Activated CD4-positive, CD25-positive, alpha-beta regulatory T cell treated with anti-CD3 and anti-CD28 coated beads, Interleukin-2, amount 50 U/mL, for 72 hours (primary cell): ENCODE data around the gene SRGAP1.

Source experiments
- DNase-seq: peaks from one replicate; pipeline ENCODE4 v3.0.0; 2021

Gene SRGAP1

DNA sequence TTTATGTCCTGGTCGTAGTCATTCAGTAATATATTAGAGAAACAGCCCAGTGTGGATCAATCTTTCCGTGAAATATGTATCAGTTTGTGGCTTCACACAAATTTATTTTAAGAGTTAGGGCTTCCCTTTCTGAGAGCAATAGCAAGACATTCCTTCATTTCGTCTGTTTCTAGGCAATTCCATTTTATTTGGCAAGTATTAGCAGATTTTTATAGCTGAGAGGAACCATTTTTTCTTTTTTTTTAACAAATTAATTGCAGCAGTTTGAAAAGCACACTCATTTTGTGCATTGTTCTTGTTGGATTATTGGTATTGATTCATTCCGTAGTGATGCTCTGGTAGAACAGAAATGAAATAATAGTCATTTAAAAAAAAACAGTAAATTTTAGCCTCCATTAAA is 132.9 kb downstream of the SRGAP1 start:
- no peak for DNase-seq

DNA sequence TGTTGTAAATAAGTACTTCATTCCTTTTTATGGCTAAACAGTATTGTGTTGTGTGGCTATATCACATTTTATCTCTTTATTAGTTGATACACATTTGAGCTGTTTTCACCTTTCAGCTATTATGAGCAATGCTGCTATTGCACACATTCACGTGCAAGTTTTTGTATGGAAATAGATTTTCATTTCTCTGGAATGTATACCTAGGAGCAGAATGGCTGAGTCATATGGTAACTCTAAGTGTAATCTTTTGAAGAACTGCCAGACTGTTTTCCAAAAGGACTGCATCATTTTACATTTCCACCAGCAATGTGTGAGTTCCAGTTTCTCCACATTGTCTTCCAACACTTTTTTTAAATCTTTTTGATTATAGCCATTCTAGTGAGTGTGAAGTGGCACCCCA is 134.0 kb downstream of the SRGAP1 start:
- no peak for DNase-seq

DNA sequence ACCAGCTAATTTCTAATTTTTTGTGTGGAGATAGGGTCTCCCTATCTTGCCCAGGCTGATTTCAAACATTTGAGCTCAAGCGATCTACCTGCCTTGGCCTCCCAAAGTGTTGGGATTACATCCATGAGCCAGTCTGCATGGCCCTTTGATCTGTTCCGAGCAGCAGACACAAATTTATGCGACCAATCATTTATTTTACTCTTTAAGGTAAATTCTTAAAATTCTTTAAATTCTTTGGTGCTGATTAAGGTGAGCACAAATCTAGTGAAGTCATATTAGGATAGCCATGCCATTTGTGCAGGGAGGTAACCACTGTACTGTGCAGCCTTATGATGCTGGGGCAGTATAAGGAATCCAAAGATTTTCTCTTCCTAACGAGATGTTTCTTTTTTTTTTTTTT is 135.7 kb downstream of the SRGAP1 start:
- no peak for DNase-seq

DNA sequence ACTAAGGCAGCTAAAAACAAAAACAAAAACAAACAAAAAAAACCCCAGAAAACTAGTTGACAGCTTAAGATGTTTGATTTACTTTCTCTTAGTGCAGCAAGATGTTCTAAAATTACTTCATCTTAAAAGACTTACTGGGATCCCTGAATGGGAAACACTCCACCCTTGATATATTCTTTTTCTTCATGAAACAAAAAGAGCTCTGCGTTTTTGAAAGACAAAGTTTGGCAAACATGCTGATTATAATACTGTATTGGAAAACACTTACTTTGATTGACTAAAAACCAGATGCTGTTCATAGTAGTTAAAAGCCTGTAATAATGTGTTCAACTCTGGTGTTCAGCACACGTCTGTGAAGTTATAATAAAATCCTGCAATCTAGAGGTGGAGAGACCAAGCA is 136.8 kb downstream of the SRGAP1 start:
- DNase-seq: no peak

DNA sequence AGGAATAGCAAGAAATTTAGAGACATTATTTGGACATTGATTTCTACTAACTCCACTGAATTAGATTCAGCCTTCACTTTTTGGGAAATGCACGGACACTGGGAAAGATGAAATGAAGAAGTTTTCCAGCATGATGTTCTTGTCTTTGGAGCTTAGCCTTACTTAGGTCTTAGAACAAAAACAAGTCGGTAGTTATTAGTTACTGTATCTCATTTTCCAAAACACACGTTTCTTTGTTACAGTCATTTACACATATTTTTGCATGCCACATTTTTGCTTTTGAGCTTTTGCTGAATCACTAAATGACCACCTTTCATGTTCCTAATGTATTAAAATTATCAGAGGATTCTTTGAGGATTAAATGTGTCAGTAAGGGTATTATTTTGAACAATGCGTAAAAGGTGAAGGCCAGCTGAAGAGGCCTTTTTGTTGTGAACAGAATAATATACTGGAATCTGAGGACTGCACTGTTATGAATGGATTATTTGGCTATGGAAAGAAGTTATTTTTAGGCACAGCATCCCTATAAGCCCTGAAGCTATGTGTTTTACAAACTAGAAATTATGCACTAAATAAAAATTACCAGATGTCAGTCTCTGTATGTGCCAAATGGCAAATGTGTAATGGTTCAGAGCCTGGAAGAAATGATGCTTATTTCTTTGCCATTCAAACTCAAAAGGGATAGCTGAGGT is 138.2 kb downstream of the SRGAP1 start:
- no peak for DNase-seq

DNA sequence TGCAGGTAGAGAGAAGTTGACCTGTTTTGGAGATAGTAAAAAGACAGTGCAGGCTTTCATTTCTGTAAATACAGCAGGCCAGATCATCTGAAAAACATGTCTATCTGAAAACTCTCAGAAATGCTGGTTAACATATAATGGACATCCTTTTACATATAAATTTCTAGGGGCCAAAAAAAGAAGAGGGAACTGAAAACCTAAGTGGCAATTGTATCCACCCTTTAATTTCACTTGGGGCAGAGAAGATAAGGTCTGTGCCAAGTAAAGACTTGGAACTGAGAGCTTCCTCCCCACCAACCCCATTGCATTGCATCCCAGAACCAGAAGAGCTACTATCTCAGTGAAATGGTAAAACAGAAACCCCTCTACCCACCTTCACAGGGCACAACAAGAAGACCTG is 141.0 kb downstream of the SRGAP1 start:
- no peak for DNase-seq

DNA sequence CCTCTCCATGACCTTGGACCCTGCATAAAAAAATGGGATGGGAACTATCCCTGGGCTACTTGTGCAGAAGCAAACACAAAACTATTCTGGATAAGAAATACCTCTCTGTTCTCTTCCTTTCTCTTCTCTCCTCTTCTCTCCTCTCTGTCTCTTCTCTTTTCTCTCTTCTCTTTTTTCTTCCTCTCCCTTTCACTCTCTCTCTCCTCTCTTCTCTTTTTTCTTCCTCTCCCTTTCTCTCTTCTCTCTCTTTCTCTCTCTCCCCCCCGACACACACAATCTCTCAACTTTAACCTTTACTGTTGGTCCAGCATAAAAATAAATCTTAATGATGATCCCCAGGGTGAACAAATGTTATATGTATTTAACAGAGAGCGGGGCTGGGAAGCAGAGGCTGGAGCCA is 141.4 kb downstream of the SRGAP1 start:
- DNase-seq: no peak

DNA sequence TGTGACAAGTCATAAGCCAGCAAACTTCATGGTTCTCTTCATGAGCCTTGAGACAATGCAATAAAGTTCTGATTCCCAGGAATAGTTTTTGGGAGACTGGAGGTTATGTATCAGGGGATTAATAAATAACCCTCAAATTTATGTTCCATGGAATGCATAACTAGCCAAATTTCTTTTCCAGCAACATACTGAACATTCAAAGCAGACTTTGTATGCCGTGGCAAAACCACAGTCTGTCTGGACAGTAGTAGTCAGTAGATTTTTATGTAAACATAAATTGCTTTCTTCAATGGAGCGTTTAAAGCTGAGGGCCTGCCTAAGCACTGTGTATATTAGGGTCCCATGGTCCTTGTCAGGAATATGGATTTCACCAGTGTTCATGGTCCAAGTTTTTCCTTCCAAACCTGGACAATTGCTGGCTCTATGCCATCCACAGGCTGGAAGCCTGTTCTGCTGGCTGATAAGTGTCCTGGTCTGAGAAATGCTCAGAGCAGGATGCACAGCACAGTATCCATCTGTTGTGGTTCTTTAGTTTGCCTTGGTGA is 144.9 kb downstream of the SRGAP1 start:
- no peak for DNase-seq

DNA sequence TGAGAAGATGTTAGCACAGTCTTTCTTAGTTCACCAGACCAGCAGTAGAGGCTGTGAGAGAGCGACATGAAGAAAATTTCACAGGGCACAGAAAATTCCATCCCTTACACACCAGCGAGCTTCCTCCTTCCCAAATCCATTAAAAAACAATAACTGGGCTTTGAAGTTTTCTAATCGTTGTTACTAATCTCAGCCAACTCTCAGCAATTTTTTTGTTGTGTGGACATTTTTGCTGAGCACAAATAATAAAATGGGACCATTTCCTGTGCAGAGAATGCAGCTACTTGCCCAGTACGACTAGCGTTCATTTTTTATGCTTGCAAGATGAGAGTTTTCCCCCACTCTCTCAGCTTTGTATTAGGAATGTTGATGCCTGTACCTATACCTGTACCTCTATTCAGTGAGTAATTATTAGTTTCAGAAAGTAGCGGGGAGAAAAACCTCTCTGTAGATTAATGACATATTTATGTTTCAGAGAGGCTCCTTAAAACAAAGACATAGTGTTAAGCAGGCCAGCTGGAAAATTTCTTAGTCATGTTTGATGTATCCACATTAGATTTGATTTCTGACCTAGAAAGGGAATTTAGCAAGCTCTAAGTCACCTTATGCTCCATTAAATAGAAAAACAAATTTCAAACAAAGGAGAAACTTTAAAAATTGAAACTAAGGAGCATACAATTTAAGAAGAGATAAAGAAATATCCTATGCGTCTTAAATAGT is 146.5 kb downstream of the SRGAP1 start:
- no peak for DNase-seq

DNA sequence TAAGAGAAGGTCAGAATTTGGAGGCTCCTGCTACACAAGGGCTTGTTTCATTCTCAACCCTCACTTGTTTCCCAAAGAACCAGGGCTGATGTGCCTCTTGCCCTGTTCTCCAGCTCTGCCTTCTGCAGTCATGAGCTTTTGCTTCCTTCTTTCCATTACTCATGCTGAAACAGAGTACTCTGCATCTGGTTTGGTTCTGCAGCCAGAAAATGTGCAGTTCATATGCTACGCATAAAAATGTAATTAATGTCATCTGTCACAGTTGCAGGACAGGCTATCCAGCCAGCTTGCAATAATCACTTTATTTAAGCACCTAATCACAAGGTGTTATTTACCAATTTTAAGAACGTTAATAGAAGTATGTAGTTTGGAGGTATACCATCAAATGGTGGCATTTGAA is 150.2 kb downstream of the SRGAP1 start:
- no peak for DNase-seq

DNA sequence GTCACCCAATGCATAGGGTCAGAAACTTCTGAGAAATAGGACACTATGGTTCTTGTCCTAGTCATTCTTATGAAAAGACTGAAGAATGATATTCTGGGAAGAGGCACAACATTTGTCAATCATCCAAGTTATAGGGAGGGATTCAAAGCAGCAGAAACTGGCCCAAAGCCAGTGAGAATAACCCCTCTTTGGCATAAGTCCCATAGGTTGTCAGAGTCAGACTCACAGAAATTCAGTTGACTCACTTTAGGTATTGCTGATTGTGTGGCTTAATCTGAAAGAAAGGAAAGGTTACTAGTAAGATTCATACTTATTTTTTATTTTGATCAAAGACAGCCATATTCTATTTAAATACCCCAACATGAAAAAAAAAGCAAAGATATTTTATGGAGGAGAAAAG is 151.0 kb downstream of the SRGAP1 start:
- DNase-seq: no peak

DNA sequence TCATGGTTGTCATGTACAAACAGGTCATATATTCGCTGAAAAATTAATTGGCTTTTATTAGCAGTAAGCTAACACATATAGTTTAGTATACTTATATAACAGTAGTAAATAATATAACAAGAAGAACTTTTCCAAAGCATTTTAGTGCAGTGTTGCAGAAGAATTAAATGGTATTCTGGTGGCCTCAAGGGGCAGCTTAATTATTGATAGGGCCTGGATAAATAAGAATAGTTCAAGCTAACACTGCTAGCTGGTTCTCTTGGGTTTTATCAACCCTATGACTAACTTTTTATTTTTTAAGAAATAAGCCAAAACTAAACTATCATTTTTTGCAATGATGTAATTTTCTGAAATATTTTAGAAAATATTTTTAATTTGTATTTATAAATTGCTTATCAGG is 152.1 kb downstream of the SRGAP1 start:
- DNase-seq: no peak

DNA sequence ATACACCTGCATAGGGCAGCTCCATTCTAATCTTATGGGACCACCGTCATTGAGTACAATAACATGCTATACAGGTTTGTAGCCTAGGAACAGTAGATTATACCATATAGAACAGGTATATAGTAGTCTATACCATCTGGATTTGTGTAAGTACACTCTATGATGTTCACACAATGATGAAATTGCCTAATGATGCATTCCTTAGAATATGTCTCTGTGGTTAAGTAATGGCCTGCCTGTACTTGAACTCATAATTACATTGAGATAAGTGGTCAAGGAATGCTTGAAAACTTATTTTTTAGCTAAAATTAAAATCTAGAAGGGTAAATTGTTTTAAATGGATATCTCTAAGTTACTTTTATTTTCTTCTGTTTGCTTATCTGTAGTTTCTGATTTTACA is 152.7 kb downstream of the SRGAP1 start:
- DNase-seq: no peak

DNA sequence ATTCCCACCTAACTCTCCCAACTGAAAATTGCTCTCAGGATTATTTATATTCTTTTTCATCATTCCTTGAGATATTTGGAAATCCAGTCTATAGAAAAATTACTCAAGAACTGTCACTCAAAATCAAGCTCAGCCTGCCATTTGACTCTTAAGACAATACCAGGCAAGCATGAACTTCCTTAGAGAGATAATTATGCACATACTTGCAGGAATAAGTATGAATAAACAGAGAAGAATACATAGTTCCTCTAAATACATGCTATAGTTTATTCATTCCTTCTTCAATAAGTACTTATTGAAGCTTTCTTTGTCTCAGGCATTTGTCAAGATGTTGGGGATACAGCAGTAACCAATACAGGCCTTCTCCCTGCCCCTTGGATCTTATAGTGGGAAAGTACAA is 154.1 kb downstream of the SRGAP1 start:
- DNase-seq: no peak

DNA sequence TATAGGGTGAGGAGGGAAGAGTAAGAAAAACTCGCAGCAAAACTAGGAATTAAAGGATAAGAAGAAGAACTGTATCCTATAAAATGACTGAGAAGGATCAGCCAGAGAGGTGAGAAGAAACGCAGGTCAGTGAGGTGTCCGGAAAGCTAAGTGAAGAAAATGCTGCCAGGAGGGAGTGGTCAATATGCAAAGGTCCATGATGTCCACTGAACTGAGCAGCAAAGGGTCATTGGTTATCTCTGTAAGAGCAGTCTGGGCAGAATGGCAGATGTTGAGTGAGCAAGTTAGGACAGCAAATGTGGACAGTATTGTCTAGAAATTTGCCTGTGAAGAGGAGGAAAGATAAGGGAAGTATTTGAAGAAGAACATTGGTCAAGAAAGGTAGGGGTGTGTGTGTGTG is 155.4 kb downstream of the SRGAP1 start:
- DNase-seq: no peak

DNA sequence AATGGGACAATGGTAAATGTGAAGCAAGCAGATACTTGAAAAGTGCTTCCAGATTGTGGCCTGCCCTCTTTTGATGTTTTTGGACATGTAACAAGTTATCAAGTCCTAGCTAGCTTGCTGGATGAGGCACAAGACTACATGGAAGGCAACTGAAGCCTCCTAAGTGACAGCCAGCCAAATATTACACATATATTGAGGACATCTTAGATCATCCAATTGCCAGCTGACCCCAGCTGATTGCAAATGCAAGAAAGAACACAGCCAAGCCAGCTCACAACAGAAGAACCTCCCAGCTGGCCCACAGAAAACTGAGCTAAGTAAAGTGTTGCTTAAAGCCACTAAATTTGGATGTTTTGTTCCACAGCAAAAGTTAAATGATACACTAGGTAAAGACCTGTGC is 156.9 kb downstream of the SRGAP1 start:
- DNase-seq: no peak

DNA sequence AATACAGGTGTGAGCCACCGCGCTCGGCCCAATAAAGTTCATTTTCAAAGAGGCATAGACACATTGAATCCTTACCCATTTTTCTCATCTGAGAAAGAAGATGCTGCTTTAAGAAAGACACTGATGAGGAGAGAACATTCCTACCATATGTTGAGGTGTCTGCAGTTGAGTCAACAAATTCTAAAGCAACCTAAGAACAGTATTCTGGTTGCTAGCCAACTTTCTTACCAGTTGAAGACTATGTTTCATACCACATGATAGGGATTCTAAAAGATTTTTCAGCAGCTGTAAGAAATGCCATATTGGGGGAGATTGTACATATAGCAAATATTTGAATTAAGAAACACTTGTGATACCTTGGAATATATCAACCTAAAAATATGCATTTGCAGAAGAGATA is 160.1 kb downstream of the SRGAP1 start:
- DNase-seq: no peak

DNA sequence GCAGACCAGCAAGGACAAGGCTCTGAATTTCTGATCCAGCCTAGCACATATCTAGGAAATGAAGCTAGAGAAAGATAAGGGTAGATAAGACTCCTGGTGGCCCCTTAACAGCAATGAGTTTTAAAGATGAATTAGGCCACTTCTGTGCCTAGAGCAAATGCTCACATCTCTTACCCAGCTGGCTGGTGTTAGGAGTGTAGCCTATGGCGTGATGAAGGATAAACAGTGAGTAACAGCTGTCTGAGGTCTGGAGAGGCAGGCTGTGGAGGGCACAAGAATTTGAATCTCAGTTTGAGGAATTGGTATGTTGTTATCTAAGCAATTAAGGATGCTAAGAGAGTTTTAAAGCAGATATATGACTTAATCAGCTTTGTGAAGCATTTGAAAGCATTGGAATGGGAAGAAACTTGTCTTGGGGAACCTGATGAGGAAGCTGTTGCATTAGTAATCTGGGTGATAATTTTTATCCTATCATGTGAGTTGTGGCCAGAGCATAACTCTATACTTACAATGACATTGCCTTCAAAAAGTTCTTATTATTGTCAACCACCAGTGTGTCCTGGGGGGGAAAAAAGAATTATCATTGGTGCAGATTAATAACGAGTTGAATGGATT is 161.8 kb downstream of the SRGAP1 start:
- DNase-seq: no peak

DNA sequence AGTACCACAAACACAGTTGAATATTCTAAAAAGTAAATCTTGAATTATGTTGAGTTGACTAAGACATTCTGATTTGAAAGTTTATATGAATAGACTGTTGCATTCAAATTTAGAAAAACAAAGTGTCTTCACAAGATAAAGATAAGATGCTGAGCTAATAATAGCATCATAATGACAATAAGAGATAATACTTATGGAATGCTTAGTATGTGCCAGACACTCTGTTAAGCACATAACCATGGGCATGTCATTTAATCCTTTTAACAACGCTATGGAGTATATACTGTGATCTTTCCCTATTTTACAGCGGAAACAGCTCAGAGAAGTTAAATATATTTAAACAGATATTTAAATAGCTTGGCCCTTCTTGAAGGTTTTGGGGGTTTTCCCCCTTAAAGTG is 163.4 kb downstream of the SRGAP1 start:
- DNase-seq: no peak

DNA sequence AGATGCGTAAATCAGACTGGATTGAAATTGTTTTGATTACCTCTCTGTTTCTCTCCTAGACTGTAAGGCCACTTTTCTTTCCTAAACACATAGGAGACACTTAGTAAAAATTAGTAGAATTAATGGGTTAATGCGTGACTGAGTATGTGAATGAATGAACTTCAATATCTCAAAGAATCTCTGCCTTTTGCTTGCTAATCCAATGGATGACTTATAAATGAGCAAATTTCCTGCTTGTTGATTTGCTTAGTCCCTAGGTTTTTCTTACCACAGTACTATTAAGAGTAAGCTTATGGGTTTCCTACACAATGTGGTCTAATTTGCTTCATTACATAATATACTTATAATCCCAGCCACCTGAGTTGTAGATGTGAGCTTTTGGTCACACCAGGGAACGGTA is 164.1 kb downstream of the SRGAP1 start:
- DNase-seq: no peak

DNA sequence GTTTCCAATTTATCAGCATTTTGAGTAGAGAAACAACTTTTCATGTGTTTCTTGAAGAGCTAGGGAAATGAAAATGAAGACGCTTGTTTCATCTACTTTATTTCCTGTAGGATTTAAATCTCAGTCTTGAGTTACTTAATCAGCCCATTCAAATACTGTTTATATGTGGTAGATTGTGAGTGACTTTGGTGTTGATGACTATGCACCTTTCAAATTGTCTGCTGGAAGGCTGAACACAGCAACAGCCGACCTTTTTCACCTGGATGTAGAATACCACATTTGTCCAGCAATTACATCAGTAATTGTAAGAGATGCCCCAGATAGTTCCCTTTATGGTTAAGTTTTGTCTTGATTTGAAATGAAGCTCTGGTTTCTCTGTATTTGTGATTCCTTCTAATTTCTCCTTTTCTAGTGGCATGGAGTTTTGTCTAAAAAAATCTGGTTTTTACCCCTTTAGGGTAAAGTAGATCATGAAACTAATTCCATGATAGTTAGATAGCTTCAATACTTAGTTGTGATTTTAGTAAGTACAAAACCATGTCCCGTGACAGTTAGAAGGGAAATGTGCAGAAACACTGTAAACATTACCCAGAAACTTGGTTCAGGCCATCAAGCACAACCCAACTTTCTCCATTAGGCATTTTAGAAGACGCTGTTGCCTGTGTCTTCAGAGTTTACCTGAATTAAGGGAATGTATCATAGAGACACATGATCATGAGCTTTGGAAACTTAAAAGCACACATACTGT is 165.0 kb downstream of the SRGAP1 start:
- no peak for DNase-seq

DNA sequence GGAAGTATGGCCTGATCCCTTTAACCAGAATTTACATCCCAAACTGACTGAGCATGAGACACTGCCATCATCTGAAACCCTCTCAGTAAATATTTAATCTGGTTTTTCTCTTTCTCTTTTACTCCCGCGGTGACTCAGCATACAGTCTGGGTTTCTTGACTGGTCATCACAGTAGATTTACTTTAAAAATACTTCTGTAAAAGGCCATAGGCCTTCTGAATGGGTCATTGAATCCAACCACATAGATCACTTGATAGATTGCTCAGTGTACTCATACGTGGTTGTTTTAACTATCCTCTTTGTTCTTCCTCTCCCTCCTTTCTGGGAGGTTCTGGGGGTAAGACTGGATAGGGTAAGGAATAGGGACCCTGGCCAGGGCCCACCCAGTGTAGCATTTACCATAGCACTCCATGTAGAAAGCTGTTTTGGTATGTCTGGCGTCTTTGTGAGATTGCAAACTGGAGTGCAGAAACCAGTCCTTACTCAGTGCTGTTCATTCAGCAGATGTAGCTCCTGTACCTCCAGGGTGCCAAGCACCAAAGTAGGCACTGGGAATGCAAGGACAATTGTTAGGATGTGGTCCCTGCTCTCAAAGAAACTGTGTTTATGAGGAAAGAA is 165.7 kb downstream of the SRGAP1 start:
- DNase-seq: no peak

DNA sequence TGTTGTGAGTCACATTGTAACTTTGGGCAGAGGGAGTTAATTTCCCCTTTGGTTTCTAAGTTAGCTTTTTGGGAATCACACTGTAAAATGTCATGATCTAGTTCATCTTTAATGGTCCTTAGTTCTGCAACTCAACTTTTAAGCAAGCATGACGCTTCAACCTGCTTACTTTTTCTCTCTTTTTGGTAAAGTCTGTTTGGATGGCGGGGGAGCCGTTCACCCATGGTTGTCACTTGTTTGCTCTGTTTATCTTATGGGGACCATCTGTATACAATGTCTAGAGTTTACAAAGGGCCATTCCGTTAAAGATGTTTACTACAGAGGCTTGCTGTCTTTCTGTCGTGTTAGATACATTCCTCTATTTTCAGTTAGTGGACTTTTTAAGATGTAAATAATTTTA is 172.0 kb downstream of the SRGAP1 start:
- DNase-seq: no peak
